ENCODE measurements around the gene DUSP5.

Gene DUSP5

GRCh38 chr10:110483633-110484032, 14.1 kb upstream of the DUSP5 start:
- no peaks in the 10 kb centered on the region for H3F3A ChIP-seq (ENCODE audit: insufficient read depth, low read length)
- no peak overlapping the region for H3K4me2 ChIP-seq (ENCODE audit: low read depth, low read length)
- no peak overlapping the region for H3K9ac ChIP-seq (ENCODE audit: low read length)
- no peak overlapping the region for H2AFZ ChIP-seq (ENCODE audit: low read length)
- H3K9me2 ChIP-seq (replicated peaks; ENCODE audit: insufficient read depth, low read length): no peaks in the 10 kb centered on the region
- no peaks in the 10 kb centered on the region for H3K9me3 ChIP-seq (replicated peaks; ENCODE audit: insufficient read depth, low read length)
- H3K36me3 ChIP-seq (replicated peaks; ENCODE audit: insufficient read depth, low read length): no peaks in the 10 kb centered on the region
- no peaks in the 10 kb centered on the region for H3K79me2 ChIP-seq (ENCODE audit: low read length)
- H3K4me1 ChIP-seq (ENCODE audit: low read length): no peaks in the 10 kb centered on the region
- H3K27me3 ChIP-seq (replicated peaks; ENCODE audit: insufficient read depth, low read length): no peaks in the 10 kb centered on the region
- DNase-seq: no peak
- no peak overlapping the region for H3K27ac ChIP-seq (ENCODE audit: low read length)
- H3K4me3 ChIP-seq (ENCODE audit: low read length): no peak overlapping the region
- no peaks in the 10 kb centered on the region for H4K20me1 ChIP-seq (ENCODE audit: insufficient read depth, low read length)
- TF ChIP-seq EZH2phosphoT487 (IDR thresholded peaks at IDR 0.05; ENCODE audit: low read length): no peak
- TF ChIP-seq CTCF (IDR thresholded peaks at IDR 0.05; ENCODE audit: low read length): no peak
- no peak for TF ChIP-seq EZH2 (optimal IDR thresholded peaks at IDR 0.05; ENCODE audit: low read depth, low read length)

- Histone ChIP-seq H3K4me1 (ENCODE audit: low read length) (no peaks in the 10 kb centered on the region), H3K9me2 (replicated peaks; ENCODE audit: insufficient read depth, low read length) (no peaks in the 10 kb centered on the region)
These were observed 12.2 kb upstream of the DUSP5 start for GRCh38 chr10:110485541-110485940.

GRCh38 chr10:110486680-110487410, 10.9 kb upstream of the DUSP5 start:
- Histone ChIP-seq H2AFZ (ENCODE audit: low read length) (no peak overlapping the region), H3K79me2 (ENCODE audit: low read length) (no peaks in the 10 kb centered on the region), H3K27me3 (replicated peaks; ENCODE audit: insufficient read depth, low read length) (no peaks in the 10 kb centered on the region), H3K4me3 (ENCODE audit: low read length) (no peak overlapping the region), H3K9me2 (replicated peaks; ENCODE audit: insufficient read depth, low read length) (no peaks in the 10 kb centered on the region), H3K9me3 (replicated peaks; ENCODE audit: insufficient read depth, low read length) (no peaks in the 10 kb centered on the region), H3K9ac (ENCODE audit: low read length) (no peak overlapping the region), H3K36me3 (replicated peaks; ENCODE audit: insufficient read depth, low read length) (no peaks in the 10 kb centered on the region), H3K4me1 (ENCODE audit: low read length) (0 out of 2 replicates have a peak, but pooled peaks cover 2% of the 10 kb centered on the region), H3K27ac (ENCODE audit: low read length) (no peak overlapping the region), H4K20me1 (ENCODE audit: insufficient read depth, low read length) (no peaks in the 10 kb centered on the region), H3F3A (ENCODE audit: insufficient read depth, low read length) (no peaks in the 10 kb centered on the region), H3K4me2 (ENCODE audit: low read depth, low read length) (no peak overlapping the region)
- no peak for DNase-seq
- no peak for TF ChIP-seq EZH2 (optimal IDR thresholded peaks at IDR 0.05; ENCODE audit: low read depth, low read length)

More at GRCh38 chr10:110485541-110485940, 12.2 kb upstream of the DUSP5 start:
- H3K4me2 ChIP-seq (ENCODE audit: low read depth, low read length): no peak overlapping the region
- H3K4me3 ChIP-seq (ENCODE audit: low read length): no peak overlapping the region
- no peak overlapping the region for H3K9ac ChIP-seq (ENCODE audit: low read length)
- no peaks in the 10 kb centered on the region for H3K79me2 ChIP-seq (ENCODE audit: low read length)
- no peaks in the 10 kb centered on the region for H3K27me3 ChIP-seq (replicated peaks; ENCODE audit: insufficient read depth, low read length)
- no peaks in the 10 kb centered on the region for H3F3A ChIP-seq (ENCODE audit: insufficient read depth, low read length)
- DNase-seq: no peak
- no peak overlapping the region for H2AFZ ChIP-seq (ENCODE audit: low read length)
- no peak overlapping the region for H3K27ac ChIP-seq (ENCODE audit: low read length)
- no peaks in the 10 kb centered on the region for H3K9me3 ChIP-seq (replicated peaks; ENCODE audit: insufficient read depth, low read length)
- TF ChIP-seq CTCF (IDR thresholded peaks at IDR 0.05; ENCODE audit: low read length) (no peak), EZH2 (optimal IDR thresholded peaks at IDR 0.05; ENCODE audit: low read depth, low read length) (no peak), EZH2phosphoT487 (IDR thresholded peaks at IDR 0.05; ENCODE audit: low read length) (no peak)
- no peaks in the 10 kb centered on the region for H4K20me1 ChIP-seq (ENCODE audit: insufficient read depth, low read length)
- no peaks in the 10 kb centered on the region for H3K36me3 ChIP-seq (replicated peaks; ENCODE audit: insufficient read depth, low read length)
